Spleen (tissue), 11 donors: Measurements from ENCODE around the gene STK39. TPM values are rescaled to one million over a fixed set of nuclear protein-coding genes. Genes with fewer than 3 reads are reported as not detected.

Experiments
- DNase-seq: peaks from one replicate; pipeline ENCODE4 v3.0.0-alpha.2; 2020
- H3K27ac ChIP-seq, 8 donors: fragments of 200-600 bp; sonication (generic) in 7 of 8; 1 replicate in 4 of 8; 2 replicates in 4 of 8; pipeline versions ENCODE4 v1.5.0 to v1.8.0; 2016 to 2021; ENCODE audit warnings: inconsistent platforms in 4 of 8, mild to moderate bottlenecking in 4 of 8, moderate library complexity in 1 of 8
- H3K27me3 ChIP-seq, 7 donors: fragments of 200-600 bp; sonication (generic) in 6 of 7; replicated peaks in 1 of 7; 1 replicate in 4 of 7; 2 replicates in 3 of 7; pipeline versions ENCODE4 v1.5.0 to v1.8.0; 2016 to 2021; ENCODE audit warnings: inconsistent platforms in 3 of 7, mild to moderate bottlenecking in 1 of 7
- H3K36me3 ChIP-seq, 6 donors: fragments of 200-600 bp; sonication (generic) in 5 of 6; 1 replicate in 4 of 6; 2 replicates in 2 of 6; pipeline versions ENCODE4 v1.5.0 to v1.8.0; 2016 to 2021; ENCODE audit warnings: inconsistent platforms in 2 of 6
- H3K4me1 ChIP-seq, 6 donors: fragments of 200-600 bp; sonication (generic) in 5 of 6; 1 replicate in 3 of 6; 2 replicates in 3 of 6; pipeline versions ENCODE4 v1.5.0 to v1.8.0; 2016 to 2021; ENCODE audit warnings: inconsistent platforms in 3 of 6
- H3K4me3 ChIP-seq, 8 donors: fragments of 200-600 bp; sonication (generic) in 7 of 8; 1 replicate in 4 of 8; 2 replicates in 4 of 8; pipeline versions ENCODE4 v1.5.0 to v1.8.0; 2016 to 2021; ENCODE audit warnings: inconsistent platforms in 4 of 8, mild to moderate bottlenecking in 4 of 8, moderate library complexity in 2 of 8
- H3K9me3 ChIP-seq, 8 donors: fragments of 200-600 bp; sonication (generic) in 7 of 8; 1 replicate in 4 of 8; 2 replicates in 4 of 8; pipeline versions ENCODE4 v1.5.0 to v1.8.0; 2016 to 2021; ENCODE audit warnings: inconsistent platforms in 4 of 8
- CTCF ChIP-seq, 11 experiments: fragments of 200-600 bp in 7 of 11; fragments of 450-650 bp in 4 of 11; sonication (generic) in 4 of 11; IDR thresholded peaks in 8 of 11; conservative IDR thresholded peaks in 3 of 11; 1 replicate in 7 of 11; 2 replicates in 4 of 11; pipeline versions ENCODE4 v1.4.0 to v1.8.0; 2016 to 2021; ENCODE audit warnings: antibody characterized with exemption in 11 of 11, inconsistent platforms in 4 of 11, mild to moderate bottlenecking in 1 of 11
- POLR2A ChIP-seq, 3 donors: fragments of 450-650 bp; IDR thresholded peaks; one replicate each; pipeline ENCODE4 v1.5.1; 2017; ENCODE audit warnings: antibody characterized with exemption in 3 of 3, mild to moderate bottlenecking in 1 of 3
- POLR2AphosphoS5 ChIP-seq, 3 donors: sonication (generic); formaldehyde crosslinking; IDR thresholded peaks; one replicate each; pipeline ENCODE4 v1.5.1; 2017; ENCODE audit warnings: antibody characterized with exemption in 3 of 3
- WGBS, 5 donors: extraction: QIAGEN DNeasy Blood & Tissue Kit in 3 of 5; methylation state at CpG; one replicate each; pipeline versions ENCODE4 v1.1.5 to v1.1.7; 2013 to 2018; 5-methylcytosine and 5-hydroxymethylcytosine counted together
- intact Hi-C: fragments of 100-400 bp; cut with DNase I; formaldehyde crosslinking; loops from one replicate; pipeline ENCODE4 v1.15.0; 2023; ENCODE audit warnings: low total_unique reads
- polyA plus RNA-seq, 3 donors: library from polyadenylated mRNA; stranded (reverse); fragments of 200-250 nt; gene quantifications; one replicate each; pipeline ENCODE4 v1.2.1, GENCODE V29; 2013
- total RNA-seq, 7 donors: library from RNA; depleted of rRNA in 3 of 7; stranded (reverse); fragments of >200 nt in 3 of 7; fragmentation: NEBNext Ultra II Directional in 4 of 7; extraction: Animal tissue kit (Norgen Biotek cat#: 25700) in 4 of 7; gene quantifications; one replicate each; pipeline versions ENCODE4 v1.1.0 to v1.2.1, GENCODE V29; 2016 to 2021
- donor health status: healthy with polysubstance abuse.
- donor health status: DM: no; HTN: no; CAD: no; lungs with moderate emphysema.
- donor health status: DM: no; HTN: no; CAD: no.
- donor health status: Bipolar disorder and iron deficiency.
- donor health status: healthy.
- donor health status: DM: no; HTN: no; CAD: no.
- donor health status: DM: yes; HTN: yes; CAD: no.

Gene STK39
- total and polyA plus RNA-seq, 10 donors: 8.6 to 17.8 (median 11.0) TPM

- Histone ChIP-seq H3K27ac (no peak overlapping the region), H3K36me3 (no peaks in the 10 kb centered on the region), H3K9me3 (no peaks in the 10 kb centered on the region), H3K4me1 (no peaks in the 10 kb centered on the region), H3K4me3 (no peak overlapping the region), H3K27me3 (peaks cover 0 to 7% (median 0%) of the 10 kb centered on the region in 7 donors)
- 81 to 87% (median 82%) methylated on average over 4 of the region's 4 CpGs for WGBS, 5 donors
- intact Hi-C loops: no loop called here
- DNase-seq: no peak
- TF ChIP-seq CTCF (IDR thresholded peaks at IDR 0.05 in 8 of 11, conservative IDR thresholded peaks at IDR 0.05 in 3 of 11): no peak
- TF ChIP-seq POLR2AphosphoS5 (IDR thresholded peaks at IDR 0.05): no peak
- no peak for TF ChIP-seq POLR2A (IDR thresholded peaks at IDR 0.05)
Observed at GRCh38 chr2:167935803-167936110, 311.6 kb downstream of the STK39 start.

- H3K4me1 ChIP-seq: no peaks in the 10 kb centered on the region
- no peaks in the 10 kb centered on the region for H3K9me3 ChIP-seq
- H3K36me3 ChIP-seq: no peaks in the 10 kb centered on the region
- H3K27me3 ChIP-seq: no peaks in the 10 kb centered on the region
- DNase-seq: no peak
- WGBS, 5 donors: 88 to 92% (median 90%) methylated on average over 4 of the region's 4 CpGs
- H3K27ac ChIP-seq: no peak overlapping the region
- H3K4me3 ChIP-seq: no peak overlapping the region
- intact Hi-C loops: no loop called here
- TF ChIP-seq POLR2A (IDR thresholded peaks at IDR 0.05): no peak
- no peak for TF ChIP-seq CTCF (IDR thresholded peaks at IDR 0.05 in 8 of 11, conservative IDR thresholded peaks at IDR 0.05 in 3 of 11)
- TF ChIP-seq POLR2AphosphoS5 (IDR thresholded peaks at IDR 0.05): no peak
Observed at GRCh38 chr2:167933097-167933814, 314.1 kb downstream of the STK39 start.

- Histone ChIP-seq H3K27me3 (no peaks in the 10 kb centered on the region), H3K9me3 (no peaks in the 10 kb centered on the region), H3K27ac (no peak overlapping the region), H3K4me3 (no peak overlapping the region), H3K4me1 (no peaks in the 10 kb centered on the region), H3K36me3 (no peaks in the 10 kb centered on the region)
- TF ChIP-seq CTCF (IDR thresholded peaks at IDR 0.05 in 8 of 11, conservative IDR thresholded peaks at IDR 0.05 in 3 of 11) (no peak), POLR2A (IDR thresholded peaks at IDR 0.05) (no peak), POLR2AphosphoS5 (IDR thresholded peaks at IDR 0.05) (no peak)
- WGBS, 5 donors: 69 to 78% (median 71%) methylated on average over 4 of the region's 4 CpGs
- intact Hi-C loops: no loop called here
- DNase-seq: no peak
Observed at GRCh38 chr2:167932123-167932693, 315.2 kb downstream of the STK39 start.

- no peaks in the 10 kb centered on the region for H3K9me3 ChIP-seq
- TF ChIP-seq POLR2AphosphoS5 (IDR thresholded peaks at IDR 0.05) (no peak), CTCF (IDR thresholded peaks at IDR 0.05 in 8 of 11, conservative IDR thresholded peaks at IDR 0.05 in 3 of 11) (no peak), POLR2A (IDR thresholded peaks at IDR 0.05) (no peak)
- 76 to 87% (median 83%) methylated on average over 3 of the region's 3 CpGs for WGBS, 5 donors
- intact Hi-C loops: no loop called here
- H3K36me3 ChIP-seq: no peaks in the 10 kb centered on the region
- no peaks in the 10 kb centered on the region for H3K4me1 ChIP-seq
- DNase-seq: no peak
- H3K4me3 ChIP-seq: no peak overlapping the region
- no peaks in the 10 kb centered on the region for H3K27me3 ChIP-seq
- no peak overlapping the region for H3K27ac ChIP-seq
Observed at GRCh38 chr2:167929484-167929883, 317.9 kb downstream of the STK39 start.
